Temporal lobe (tissue), 1 donor: ENCODE results near the gene LINC01488. TPM values are rescaled to one million over a fixed set of nuclear protein-coding genes. Genes with fewer than 3 reads are reported as not detected.

Experiments
- total RNA-seq: library from RNA; depleted of rRNA; stranded (reverse); fragments of >200 nt; gene quantifications from one replicate; pipeline ENCODE4 v1.2.3, GENCODE V29; 2014

The LINC01488 gene
- total RNA-seq, 1 donor from 2014 or later: not detected

Other genes starting within 250 kb of the LINC01488 start
- not detected for gene MYEOV, start 187.5 kb upstream of the LINC01488 start, total RNA-seq
- 10.8 TPM for gene CCND1, start 159.5 kb downstream of the LINC01488 start, total RNA-seq
- gene LTO1, start 193.7 kb downstream of the LINC01488 start, total RNA-seq: 10.8 TPM
- gene FGF19, start 222.4 kb downstream of the LINC01488 start, total RNA-seq: not detected